Mesothelial cell of epicardium (in vitro differentiated cells): ENCODE measurements around the gene NPR2. TPM values are rescaled to one million over a fixed set of nuclear protein-coding genes. Genes with fewer than 3 reads are reported as not detected.
A peak's percentile ranks its signal among the peaks of the same experiment; 100 is the strongest.

Source experiments
- DNase-seq, 2 experiments: peaks; one replicate each; pipeline ENCODE4 v3.0.0; 2021; ENCODE audit warnings: low spot score in 2 of 2; ENCODE audit not compliant: unreplicated experiment in 2 of 2
- H3K27ac Mint-ChIP-seq: 2 replicates; pipeline ENCODE4 v1.8.0; 2021; ENCODE audit warnings: mixed read lengths
- H3K27me3 Mint-ChIP-seq: 2 replicates; pipeline ENCODE4 v1.8.0; 2021; ENCODE audit warnings: low read depth, mixed read lengths
- H3K36me3 Mint-ChIP-seq: 2 replicates; pipeline ENCODE4 v1.8.0; 2021; ENCODE audit warnings: mixed read lengths
- H3K4me1 Mint-ChIP-seq: 2 replicates; pipeline ENCODE4 v1.8.0; 2021; ENCODE audit warnings: mixed read lengths
- H3K4me3 Mint-ChIP-seq: 2 replicates; pipeline ENCODE4 v1.8.0; 2021; ENCODE audit warnings: mild to moderate bottlenecking, moderate library complexity, mixed read lengths
- H3K9me3 Mint-ChIP-seq: 2 replicates; pipeline ENCODE4 v1.8.0; 2021; ENCODE audit warnings: mixed read lengths
- total RNA-seq: library from RNA; stranded (reverse); gene quantifications from 3 replicates; pipeline ENCODE4 v1.2.1, GENCODE V29; 2021
- TF ChIP-seq, protein P1 (sequence below): fragments of 200-600 bp; sonication (generic); IDR thresholded peaks from one replicate; pipeline ENCODE4 v1.5.0; 2021; ENCODE audit warnings: antibody characterized with exemption; ENCODE audit not compliant: unreplicated experiment

Gene NPR2
- total RNA-seq, 1 donor from 2014 or later = 30.6 TPM

DNA sequence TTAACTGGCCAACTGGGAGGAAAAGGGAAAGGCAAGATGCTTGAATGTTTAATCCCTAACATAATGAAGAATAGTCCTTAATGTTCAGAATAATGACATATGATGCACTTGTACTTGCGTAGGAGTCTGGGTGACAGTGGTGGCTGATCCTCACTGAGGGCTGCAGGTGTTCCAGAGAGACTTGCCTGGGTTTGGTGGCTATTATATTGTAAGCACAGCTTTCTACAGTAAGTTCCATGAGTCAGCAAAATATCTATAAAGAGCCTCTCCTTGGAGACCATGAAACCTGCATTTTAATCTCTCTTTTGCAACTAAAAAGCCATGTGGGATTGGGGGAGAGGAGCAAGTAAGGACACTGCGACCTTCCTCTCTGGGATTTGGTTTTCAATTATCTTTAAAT lies 1.9 kb upstream of the NPR2 start:
- Mint-ChIP-seq H3K36me3 (peaks cover 3% of the 10 kb centered on the region), H3K27ac (no peak overlapping the region), H3K4me3 (no peak overlapping the region), H3K9me3 (no peaks in the 10 kb centered on the region), H3K4me1 (peaks cover 16% of the 10 kb centered on the region), H3K27me3 (no peaks in the 10 kb centered on the region)
- no peak for DNase-seq
- TF ChIP-seq, protein P1, sequence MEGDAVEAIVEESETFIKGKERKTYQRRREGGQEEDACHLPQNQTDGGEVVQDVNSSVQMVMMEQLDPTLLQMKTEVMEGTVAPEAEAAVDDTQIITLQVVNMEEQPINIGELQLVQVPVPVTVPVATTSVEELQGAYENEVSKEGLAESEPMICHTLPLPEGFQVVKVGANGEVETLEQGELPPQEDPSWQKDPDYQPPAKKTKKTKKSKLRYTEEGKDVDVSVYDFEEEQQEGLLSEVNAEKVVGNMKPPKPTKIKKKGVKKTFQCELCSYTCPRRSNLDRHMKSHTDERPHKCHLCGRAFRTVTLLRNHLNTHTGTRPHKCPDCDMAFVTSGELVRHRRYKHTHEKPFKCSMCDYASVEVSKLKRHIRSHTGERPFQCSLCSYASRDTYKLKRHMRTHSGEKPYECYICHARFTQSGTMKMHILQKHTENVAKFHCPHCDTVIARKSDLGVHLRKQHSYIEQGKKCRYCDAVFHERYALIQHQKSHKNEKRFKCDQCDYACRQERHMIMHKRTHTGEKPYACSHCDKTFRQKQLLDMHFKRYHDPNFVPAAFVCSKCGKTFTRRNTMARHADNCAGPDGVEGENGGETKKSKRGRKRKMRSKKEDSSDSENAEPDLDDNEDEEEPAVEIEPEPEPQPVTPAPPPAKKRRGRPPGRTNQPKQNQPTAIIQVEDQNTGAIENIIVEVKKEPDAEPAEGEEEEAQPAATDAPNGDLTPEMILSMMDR = no peak

DNA sequence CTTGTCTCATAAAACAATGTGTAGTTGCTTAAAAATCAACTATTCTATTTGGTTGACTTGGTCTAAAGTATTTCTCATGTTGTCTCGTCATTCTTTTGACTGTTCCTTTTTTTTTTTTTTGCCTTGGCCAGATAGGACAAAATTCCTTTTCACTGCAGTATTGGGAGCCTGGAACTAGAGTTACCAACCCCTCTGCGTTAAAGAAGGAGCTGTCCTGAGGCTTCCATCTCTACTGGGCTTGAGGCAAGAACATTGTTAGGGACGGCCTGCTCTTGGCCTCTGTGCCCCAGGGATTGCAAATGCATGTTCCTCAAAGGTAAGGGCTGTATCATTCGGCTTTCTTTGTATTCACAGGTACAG lies 1.4 kb upstream of the NPR2 start:
- Mint-ChIP-seq H3K27me3 (no peaks in the 10 kb centered on the region), H3K4me1 (peaks cover 19% of the 10 kb centered on the region), H3K4me3 (no peak overlapping the region), H3K36me3 (peaks cover 3% of the 10 kb centered on the region), H3K27ac (no peak overlapping the region), H3K9me3 (no peaks in the 10 kb centered on the region)
- TF ChIP-seq, protein P1 = no peak
- DNase-seq = no peak

DNA sequence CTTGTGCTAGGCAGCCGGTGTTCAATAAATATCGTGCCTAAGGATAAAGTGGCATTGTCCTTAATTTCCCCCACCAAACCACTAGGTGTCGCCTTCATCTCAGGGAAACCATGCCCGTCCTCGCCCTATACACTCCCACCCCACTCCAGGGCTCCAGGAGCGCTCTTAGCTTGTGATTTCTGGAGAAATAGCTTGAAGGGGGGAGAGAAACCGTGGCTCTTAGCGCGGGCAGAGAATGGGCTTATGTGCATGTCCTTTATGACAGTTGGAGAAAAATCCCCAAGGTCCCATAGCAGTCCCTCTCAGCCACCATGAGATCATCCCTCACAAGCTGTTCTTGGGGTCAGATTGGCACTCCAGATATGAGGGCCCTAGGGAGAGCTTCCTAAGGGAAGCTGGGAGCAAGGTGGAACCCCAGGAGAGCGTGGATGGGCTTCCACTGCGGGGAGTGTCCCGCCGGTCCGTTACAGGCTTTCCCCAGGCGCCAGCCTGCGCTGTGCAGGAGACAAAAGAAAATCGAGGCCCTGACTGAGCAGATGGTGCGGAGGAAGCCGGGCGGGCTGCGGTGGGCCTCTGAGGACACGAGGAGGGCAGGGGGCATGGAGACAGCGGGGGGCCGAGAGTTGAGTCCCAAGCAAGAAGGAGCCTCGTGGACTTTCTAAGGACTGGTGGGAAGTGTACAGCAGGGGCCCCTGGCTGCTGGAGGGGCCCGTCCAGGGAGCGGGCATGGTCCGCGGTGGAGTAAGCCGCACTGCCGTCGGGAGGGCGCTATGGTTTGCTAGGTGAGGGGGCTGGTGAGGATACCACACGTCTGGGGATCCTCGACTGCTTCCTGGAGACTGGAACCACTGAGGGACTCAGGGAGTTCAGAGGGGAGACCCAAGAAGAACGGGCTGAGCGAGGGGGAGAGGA lies 750 bp upstream of the NPR2 start:
- H3K36me3 Mint-ChIP-seq = peaks cover 3% of the 10 kb centered on the region

DNA sequence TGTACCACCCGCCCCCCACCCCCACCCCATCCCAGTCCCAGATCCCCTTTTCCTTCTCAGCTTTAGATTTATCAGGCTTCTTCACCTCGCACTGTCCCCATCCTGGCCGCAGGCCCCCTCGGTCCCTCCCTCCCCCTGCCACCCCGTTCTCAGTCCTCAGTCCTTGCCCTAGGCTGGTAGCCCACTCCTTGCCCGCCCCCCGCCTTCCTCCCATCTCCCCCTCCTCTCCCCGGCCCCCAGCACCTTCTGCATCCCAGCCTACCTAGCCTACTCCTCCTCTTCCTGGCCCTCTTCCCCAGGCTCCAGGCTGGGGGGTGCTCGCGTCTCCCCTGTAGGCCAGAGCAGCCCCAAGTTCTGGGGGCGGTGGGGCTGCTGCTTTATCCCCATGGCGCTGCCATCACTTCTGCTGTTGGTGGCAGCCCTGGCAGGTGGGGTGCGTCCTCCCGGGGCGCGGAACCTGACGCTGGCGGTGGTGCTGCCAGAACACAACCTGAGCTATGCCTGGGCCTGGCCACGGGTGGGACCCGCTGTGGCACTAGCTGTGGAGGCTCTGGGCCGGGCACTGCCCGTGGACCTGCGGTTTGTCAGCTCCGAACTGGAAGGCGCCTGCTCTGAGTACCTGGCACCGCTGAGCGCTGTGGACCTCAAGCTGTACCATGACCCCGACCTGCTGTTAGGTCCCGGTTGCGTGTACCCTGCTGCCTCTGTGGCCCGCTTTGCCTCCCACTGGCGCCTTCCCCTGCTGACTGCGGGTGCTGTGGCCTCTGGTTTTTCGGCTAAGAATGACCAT lies 828 bp downstream of the NPR2 start:
- Mint-ChIP-seq H3K27ac (no peak overlapping the region), H3K9me3 (no peaks in the 10 kb centered on the region), H3K36me3 (no peaks in the 10 kb centered on the region), H3K4me3 (peak overlapping the region; percentile 9), H3K27me3 (no peaks in the 10 kb centered on the region), H3K4me1 (peaks cover 26% of the 10 kb centered on the region)
- no peak for DNase-seq
- TF ChIP-seq, protein P1 = no peak

More for the DNA sequence above, 750 bp upstream of the NPR2 start:
- Mint-ChIP-seq H3K27ac (peak overlapping the region; percentile 81), H3K4me1 (peaks cover 25% of the 10 kb centered on the region), H3K4me3 (peak overlapping the region; percentile 80), H3K9me3 (no peaks in the 10 kb centered on the region), H3K27me3 (no peaks in the 10 kb centered on the region)
- TF ChIP-seq, protein P1 = peak; percentile 79
- DNase-seq = peak; percentile 55 to 73

DNA sequence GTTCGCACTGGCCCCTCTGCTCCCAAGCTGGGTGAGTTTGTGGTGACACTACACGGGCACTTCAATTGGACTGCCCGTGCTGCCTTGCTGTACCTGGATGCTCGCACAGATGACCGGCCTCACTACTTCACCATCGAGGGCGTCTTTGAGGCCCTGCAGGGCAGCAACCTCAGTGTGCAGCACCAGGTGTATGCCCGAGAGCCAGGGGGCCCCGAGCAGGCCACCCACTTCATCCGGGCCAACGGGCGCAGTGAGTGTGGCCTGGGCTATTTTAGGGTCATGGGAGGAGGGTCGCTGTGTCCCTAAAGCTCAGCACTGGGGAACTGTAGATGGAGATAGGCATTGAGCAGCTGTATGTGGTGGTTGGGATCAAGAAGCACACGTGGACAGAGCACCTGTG lies 1.4 kb downstream of the NPR2 start:
- H3K4me3 Mint-ChIP-seq = peak overlapping the region; percentile 9
- no peaks in the 10 kb centered on the region for H3K9me3 Mint-ChIP-seq
- H3K36me3 Mint-ChIP-seq = no peaks in the 10 kb centered on the region
- H3K27ac Mint-ChIP-seq = no peak overlapping the region
- no peak for DNase-seq
- TF ChIP-seq, protein P1 = no peak
- H3K4me1 Mint-ChIP-seq = peaks cover 26% of the 10 kb centered on the region
- no peaks in the 10 kb centered on the region for H3K27me3 Mint-ChIP-seq
